HEK293 (cell line): ENCODE data around the gene GNPTAB.

ENCODE experiments used
- CTCF ChIA-PET: fragments of 350-600 bp; formaldehyde crosslinking; extraction: SDS; loops from one replicate; lab custom pipeline; 2021; ENCODE audit warnings: antibody characterized with exemption; lab: Yijun Ruan, JAX
- POLR2A ChIA-PET: fragments of 300-600 bp; formaldehyde crosslinking; extraction: SDS; loops from one replicate; lab custom pipeline; 2020; ENCODE audit warnings: antibody characterized with exemption, inconsistent platforms; lab: Yijun Ruan, JAX
- H3K27ac ChIP-seq: fragments of 200-500 bp; sonication (Bioruptor generic); 2 replicates; pipeline ENCODE4 v1.5.1; 2014; ENCODE audit warnings: low read depth, low read length, control low read depth, inconsistent platforms; ENCODE audit errors: extremely low read depth
- H3K36me3 ChIP-seq, 2 experiments: fragments of 200-500 bp in 1 of 2; sonication (Bioruptor generic) in 1 of 2; 1 replicate in 1 of 2; 2 replicates in 1 of 2; pipeline ENCODE4 v1.5.1; 2014 to 2017; ENCODE audit warnings: inconsistent platforms in 2 of 2, low read length in 2 of 2; ENCODE audit not compliant: control insufficient read depth in 2 of 2, insufficient read depth in 1 of 2
- H3K4me1 ChIP-seq: fragments of 200-500 bp; sonication (Bioruptor generic); 2 replicates; pipeline ENCODE4 v1.5.1; 2014; ENCODE audit warnings: mild to moderate bottlenecking, low read length, inconsistent platforms; ENCODE audit not compliant: control insufficient read depth, insufficient read depth
- H3K4me3 ChIP-seq: 2 replicates; pipeline ENCODE4 v1.5.1; 2011; ENCODE audit warnings: low read depth, mild to moderate bottlenecking, control low read depth, low read length, moderate library complexity
- H3K9me3 ChIP-seq: fragments of 200-500 bp; sonication (Bioruptor generic); 2 replicates; pipeline ENCODE4 v1.5.1; 2014; ENCODE audit warnings: low read depth, low read length, inconsistent platforms; ENCODE audit not compliant: control insufficient read depth, insufficient read depth
- BCL11A ChIP-seq: fragments of 450-650 bp; formaldehyde crosslinking; IDR thresholded peaks from 2 replicates; pipeline ENCODE4 v1.5.1; 2016; ENCODE audit warnings: low read depth, missing biosample characterization, missing genetic modification characterization
- BCL11B ChIP-seq: fragments of 450-650 bp; formaldehyde crosslinking; IDR thresholded peaks from 2 replicates; pipeline ENCODE4 v1.5.1; 2016; ENCODE audit warnings: low read depth, missing biosample characterization, missing genetic modification characterization
- HOXD13 ChIP-seq: sonication (generic); formaldehyde crosslinking; IDR thresholded peaks from 2 replicates; pipeline ENCODE4 v1.8.0; 2022; ENCODE audit warnings: missing genetic modification reagents, borderline replicate concordance
- REPIN1 ChIP-seq: fragments of 450-650 bp; formaldehyde crosslinking; IDR thresholded peaks from 2 replicates; pipeline ENCODE4 v1.5.1; 2017; ENCODE audit warnings: missing biosample characterization, missing genetic modification characterization, low read depth
- SP3 ChIP-seq: fragments of 450-650 bp; formaldehyde crosslinking; IDR thresholded peaks from 2 replicates; pipeline ENCODE4 v1.5.1; 2016; ENCODE audit warnings: missing biosample characterization, missing genetic modification characterization
- ZBTB20 ChIP-seq: fragments of 450-650 bp; formaldehyde crosslinking; IDR thresholded peaks from 2 replicates; pipeline ENCODE4 v1.5.1; 2016; ENCODE audit warnings: missing biosample characterization, missing genetic modification characterization
- ZFP41 ChIP-seq: fragments of 450-650 bp; formaldehyde crosslinking; IDR thresholded peaks from 2 replicates; pipeline ENCODE4 v1.5.1; 2016; ENCODE audit warnings: missing biosample characterization, missing genetic modification characterization, borderline replicate concordance
- ZNF146 ChIP-seq: fragments of 450-650 bp; formaldehyde crosslinking; IDR thresholded peaks from 2 replicates; pipeline ENCODE4 v1.5.1; 2016; ENCODE audit warnings: missing biosample characterization, missing genetic modification characterization
- ZNF211 ChIP-seq: fragments of 450-650 bp; formaldehyde crosslinking; IDR thresholded peaks from 2 replicates; pipeline ENCODE4 v1.5.1; 2016; ENCODE audit warnings: low read depth, missing biosample characterization, missing genetic modification characterization
- ZNF274 ChIP-seq, 2 experiments: fragments of 200-500 bp in 1 of 2; fragments of 450-650 bp in 1 of 2; sonication (Bioruptor generic) in 1 of 2; formaldehyde crosslinking in 1 of 2; IDR thresholded peaks; 2 replicates each; pipeline versions ENCODE4 v1.5.1 to v1.6.1; 2014 to 2016; ENCODE audit warnings: borderline replicate concordance in 1 of 2, inconsistent platforms in 1 of 2, low read length in 1 of 2, missing biosample characterization in 1 of 2, missing genetic modification characterization in 1 of 2
- ZNF335 ChIP-seq: fragments of 450-650 bp; formaldehyde crosslinking; conservative IDR thresholded peaks from 2 replicates; pipeline ENCODE4 v1.5.1; 2016; ENCODE audit warnings: missing biosample characterization, missing genetic modification characterization
- ZNF391 ChIP-seq: fragments of 450-650 bp; formaldehyde crosslinking; IDR thresholded peaks from 2 replicates; pipeline ENCODE4 v1.5.1; 2016; ENCODE audit warnings: low read depth, missing biosample characterization, missing genetic modification characterization, borderline replicate concordance
- ZNF558 ChIP-seq: fragments of 450-650 bp; formaldehyde crosslinking; IDR thresholded peaks from 2 replicates; pipeline ENCODE4 v1.5.1; 2016; ENCODE audit warnings: missing biosample characterization, missing genetic modification characterization
- ZNF768 ChIP-seq: fragments of 450-650 bp; formaldehyde crosslinking; IDR thresholded peaks from 2 replicates; pipeline ENCODE4 v1.5.1; 2018; ENCODE audit warnings: missing biosample characterization, mild to moderate bottlenecking, missing genetic modification characterization
- ZNF777 ChIP-seq: fragments of 450-650 bp; formaldehyde crosslinking; IDR thresholded peaks from 2 replicates; pipeline ENCODE4 v1.5.1; 2017; ENCODE audit warnings: missing biosample characterization, missing genetic modification characterization, borderline replicate concordance
- ZSCAN30 ChIP-seq: fragments of 450-650 bp; IDR thresholded peaks from 2 replicates; pipeline ENCODE4 v1.5.1; 2018; ENCODE audit warnings: missing biosample characterization, mild to moderate bottlenecking, missing genetic modification characterization, moderate library complexity
- ZXDB ChIP-seq: fragments of 450-650 bp; formaldehyde crosslinking; IDR thresholded peaks from 2 replicates; pipeline ENCODE4 v1.5.1; 2016; ENCODE audit warnings: missing biosample characterization, missing genetic modification characterization
- TF ChIP-seq, protein P1 (sequence below): fragments of 450-650 bp; formaldehyde crosslinking; IDR thresholded peaks from 2 replicates; pipeline ENCODE4 v1.5.1; 2016; ENCODE audit warnings: missing biosample characterization, missing genetic modification characterization
- TF ChIP-seq, protein P2 (sequence below): fragments of 450-650 bp; formaldehyde crosslinking; IDR thresholded peaks from 2 replicates; pipeline ENCODE4 v1.5.1; 2017; ENCODE audit warnings: missing biosample characterization, missing genetic modification characterization
- TF ChIP-seq, protein P3 (sequence below): fragments of 450-650 bp; formaldehyde crosslinking; IDR thresholded peaks from 2 replicates; pipeline ENCODE4 v1.5.1; 2016; ENCODE audit warnings: missing biosample characterization, missing genetic modification characterization
- TF ChIP-seq, protein P4 (sequence below): fragments of 450-650 bp; formaldehyde crosslinking; IDR thresholded peaks from 2 replicates; pipeline ENCODE4 v1.5.1; 2017; ENCODE audit warnings: missing biosample characterization, missing genetic modification characterization
- TF ChIP-seq, protein P5 (sequence below): fragments of 450-650 bp; formaldehyde crosslinking; IDR thresholded peaks from 2 replicates; pipeline ENCODE4 v1.5.1; 2016; ENCODE audit warnings: missing biosample characterization, missing genetic modification characterization

Gene GNPTAB

DNA sequence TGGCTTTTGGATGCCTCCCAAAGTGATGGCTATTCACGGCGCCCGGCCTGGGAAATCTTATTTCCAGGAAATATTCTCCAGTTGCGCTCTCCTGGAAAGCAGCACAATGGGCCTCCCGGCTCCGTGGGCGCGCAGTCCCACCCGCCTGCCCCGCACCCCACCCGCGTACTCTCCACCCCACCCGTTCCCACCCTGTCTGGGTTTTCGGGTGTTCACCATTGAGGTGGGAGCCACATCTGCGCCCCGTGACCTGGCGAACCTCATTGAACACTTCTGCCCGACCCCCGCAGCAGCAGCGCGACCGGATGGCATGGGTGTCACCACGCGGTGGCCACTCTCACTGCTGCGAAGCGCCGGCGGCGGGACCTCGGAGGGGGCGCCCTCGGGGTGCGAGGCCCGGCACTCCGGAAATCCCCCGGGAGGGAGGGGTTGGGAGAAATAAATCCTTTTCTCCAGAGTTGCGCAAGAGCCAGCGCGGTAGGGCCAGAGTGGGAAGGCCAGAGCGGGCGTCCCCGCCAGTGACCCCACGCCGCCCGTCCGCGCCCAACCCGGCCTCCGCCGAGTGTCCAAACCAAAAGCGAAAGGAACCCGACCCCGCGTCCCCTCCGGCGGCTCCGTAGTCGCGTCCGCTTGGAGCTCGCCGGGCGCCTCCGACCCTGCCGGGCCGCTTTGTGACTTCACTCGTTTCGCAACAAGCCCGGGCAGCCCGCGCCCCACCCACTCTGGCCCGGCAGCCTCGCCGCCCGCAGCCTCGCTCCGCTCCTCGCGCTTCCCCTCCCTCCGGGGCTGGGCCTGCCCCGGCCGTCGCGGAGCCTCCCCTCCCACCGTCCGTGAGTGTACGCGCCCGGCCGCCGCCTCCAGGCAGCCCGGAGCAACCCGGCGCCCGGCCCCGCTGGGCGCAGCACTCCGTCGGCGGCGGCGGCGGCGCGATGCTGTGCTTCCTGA, 46.4 kb upstream of the GNPTAB start, which contains the start of gene DRAM1 (continued):
- TF ChIP-seq ZNF274 (IDR thresholded peaks at IDR 0.05; ENCODE audit: low read length) (no peak), ZNF274 (tag by site-specific recombination; IDR thresholded peaks at IDR 0.05; ENCODE audit: borderline replicate concordance) (no peak), BCL11A (tag by site-specific recombination) (no peak), HOXD13 (CRISPR knock-in tag) (no peak), ZBTB20 (tag by site-specific recombination) (no peak), ZNF391 (tag by site-specific recombination) (no peak), ZNF777 (tag by site-specific recombination) (no peak), ZFP41 (tag by site-specific recombination) (no peak), ZSCAN30 (peak; percentile 64), BCL11B (no peak), ZNF558 (tag by site-specific recombination) (no peak), ZNF768 (tag by site-specific recombination) (no peak), ZNF211 (no peak), ZXDB (tag by site-specific recombination) (peak; percentile 68), SP3 (peak; percentile 50), REPIN1 (tag by site-specific recombination) (no peak)
- TF ChIP-seq, protein P1, sequence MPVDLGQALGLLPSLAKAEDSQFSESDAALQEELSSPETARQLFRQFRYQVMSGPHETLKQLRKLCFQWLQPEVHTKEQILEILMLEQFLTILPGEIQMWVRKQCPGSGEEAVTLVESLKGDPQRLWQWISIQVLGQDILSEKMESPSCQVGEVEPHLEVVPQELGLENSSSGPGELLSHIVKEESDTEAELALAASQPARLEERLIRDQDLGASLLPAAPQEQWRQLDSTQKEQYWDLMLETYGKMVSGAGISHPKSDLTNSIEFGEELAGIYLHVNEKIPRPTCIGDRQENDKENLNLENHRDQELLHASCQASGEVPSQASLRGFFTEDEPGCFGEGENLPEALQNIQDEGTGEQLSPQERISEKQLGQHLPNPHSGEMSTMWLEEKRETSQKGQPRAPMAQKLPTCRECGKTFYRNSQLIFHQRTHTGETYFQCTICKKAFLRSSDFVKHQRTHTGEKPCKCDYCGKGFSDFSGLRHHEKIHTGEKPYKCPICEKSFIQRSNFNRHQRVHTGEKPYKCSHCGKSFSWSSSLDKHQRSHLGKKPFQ (tag by site-specific recombination) = 0 out of 2 replicates have a peak, but pooled peaks have one; percentile 13
- TF ChIP-seq, protein P2, sequence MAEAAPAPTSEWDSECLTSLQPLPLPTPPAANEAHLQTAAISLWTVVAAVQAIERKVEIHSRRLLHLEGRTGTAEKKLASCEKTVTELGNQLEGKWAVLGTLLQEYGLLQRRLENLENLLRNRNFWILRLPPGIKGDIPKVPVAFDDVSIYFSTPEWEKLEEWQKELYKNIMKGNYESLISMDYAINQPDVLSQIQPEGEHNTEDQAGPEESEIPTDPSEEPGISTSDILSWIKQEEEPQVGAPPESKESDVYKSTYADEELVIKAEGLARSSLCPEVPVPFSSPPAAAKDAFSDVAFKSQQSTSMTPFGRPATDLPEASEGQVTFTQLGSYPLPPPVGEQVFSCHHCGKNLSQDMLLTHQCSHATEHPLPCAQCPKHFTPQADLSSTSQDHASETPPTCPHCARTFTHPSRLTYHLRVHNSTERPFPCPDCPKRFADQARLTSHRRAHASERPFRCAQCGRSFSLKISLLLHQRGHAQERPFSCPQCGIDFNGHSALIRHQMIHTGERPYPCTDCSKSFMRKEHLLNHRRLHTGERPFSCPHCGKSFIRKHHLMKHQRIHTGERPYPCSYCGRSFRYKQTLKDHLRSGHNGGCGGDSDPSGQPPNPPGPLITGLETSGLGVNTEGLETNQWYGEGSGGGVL = peak; percentile 66; the same call in 1 of the 2 replicates
- TF ChIP-seq, protein P3, sequence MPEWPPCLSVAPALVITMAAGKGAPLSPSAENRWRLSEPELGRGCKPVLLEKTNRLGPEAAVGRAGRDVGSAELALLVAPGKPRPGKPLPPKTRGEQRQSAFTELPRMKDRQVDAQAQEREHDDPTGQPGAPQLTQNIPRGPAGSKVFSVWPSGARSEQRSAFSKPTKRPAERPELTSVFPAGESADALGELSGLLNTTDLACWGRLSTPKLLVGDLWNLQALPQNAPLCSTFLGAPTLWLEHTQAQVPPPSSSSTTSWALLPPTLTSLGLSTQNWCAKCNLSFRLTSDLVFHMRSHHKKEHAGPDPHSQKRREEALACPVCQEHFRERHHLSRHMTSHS = no peak
- TF ChIP-seq, protein P4, sequence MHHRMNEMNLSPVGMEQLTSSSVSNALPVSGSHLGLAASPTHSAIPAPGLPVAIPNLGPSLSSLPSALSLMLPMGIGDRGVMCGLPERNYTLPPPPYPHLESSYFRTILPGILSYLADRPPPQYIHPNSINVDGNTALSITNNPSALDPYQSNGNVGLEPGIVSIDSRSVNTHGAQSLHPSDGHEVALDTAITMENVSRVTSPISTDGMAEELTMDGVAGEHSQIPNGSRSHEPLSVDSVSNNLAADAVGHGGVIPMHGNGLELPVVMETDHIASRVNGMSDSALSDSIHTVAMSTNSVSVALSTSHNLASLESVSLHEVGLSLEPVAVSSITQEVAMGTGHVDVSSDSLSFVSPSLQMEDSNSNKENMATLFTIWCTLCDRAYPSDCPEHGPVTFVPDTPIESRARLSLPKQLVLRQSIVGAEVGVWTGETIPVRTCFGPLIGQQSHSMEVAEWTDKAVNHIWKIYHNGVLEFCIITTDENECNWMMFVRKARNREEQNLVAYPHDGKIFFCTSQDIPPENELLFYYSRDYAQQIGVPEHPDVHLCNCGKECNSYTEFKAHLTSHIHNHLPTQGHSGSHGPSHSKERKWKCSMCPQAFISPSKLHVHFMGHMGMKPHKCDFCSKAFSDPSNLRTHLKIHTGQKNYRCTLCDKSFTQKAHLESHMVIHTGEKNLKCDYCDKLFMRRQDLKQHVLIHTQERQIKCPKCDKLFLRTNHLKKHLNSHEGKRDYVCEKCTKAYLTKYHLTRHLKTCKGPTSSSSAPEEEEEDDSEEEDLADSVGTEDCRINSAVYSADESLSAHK = no peak

DNA sequence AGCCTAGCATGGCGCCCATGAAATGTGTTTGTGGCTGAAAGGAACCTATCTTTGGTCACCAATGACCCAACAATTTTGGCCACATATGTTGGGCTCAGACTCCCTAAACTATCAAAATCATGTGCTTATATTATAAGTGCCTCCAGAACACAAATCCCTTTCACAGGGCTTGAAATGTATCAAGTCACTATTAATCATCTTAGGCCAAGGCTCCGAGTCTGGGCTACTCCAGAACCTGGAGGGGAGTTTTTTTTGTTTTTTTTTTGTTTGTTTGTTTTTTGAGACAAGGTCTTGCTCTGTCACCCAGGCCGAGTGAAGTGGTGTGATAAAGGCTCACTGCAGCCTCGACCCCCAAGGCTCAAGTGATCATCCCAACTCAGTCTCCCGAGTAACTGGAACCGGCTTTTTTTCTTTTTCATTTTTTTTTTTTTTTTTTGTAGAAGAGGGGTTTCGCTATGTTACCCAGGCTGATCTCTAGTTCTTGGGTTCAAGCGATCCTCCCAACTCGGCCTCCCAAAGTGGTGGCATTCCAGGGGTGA, 45.6 kb upstream of the GNPTAB start:
- ChIA-PET POLR2A (no interaction called here), CTCF (no interaction called here)
- no peak overlapping the region for H3K27ac ChIP-seq
- no peaks in the 10 kb centered on the region for H3K4me1 ChIP-seq
- no peaks in the 10 kb centered on the region for H3K9me3 ChIP-seq
- H3K4me3 ChIP-seq = no peak overlapping the region; the same call in 1 of the 2 replicates
- H3K36me3 ChIP-seq = no peaks in the 10 kb centered on the region
- TF ChIP-seq ZNF335 (tag by site-specific recombination) = 0 out of 2 replicates have a peak, but pooled peaks have one; percentile 0
- TF ChIP-seq, protein P5, sequence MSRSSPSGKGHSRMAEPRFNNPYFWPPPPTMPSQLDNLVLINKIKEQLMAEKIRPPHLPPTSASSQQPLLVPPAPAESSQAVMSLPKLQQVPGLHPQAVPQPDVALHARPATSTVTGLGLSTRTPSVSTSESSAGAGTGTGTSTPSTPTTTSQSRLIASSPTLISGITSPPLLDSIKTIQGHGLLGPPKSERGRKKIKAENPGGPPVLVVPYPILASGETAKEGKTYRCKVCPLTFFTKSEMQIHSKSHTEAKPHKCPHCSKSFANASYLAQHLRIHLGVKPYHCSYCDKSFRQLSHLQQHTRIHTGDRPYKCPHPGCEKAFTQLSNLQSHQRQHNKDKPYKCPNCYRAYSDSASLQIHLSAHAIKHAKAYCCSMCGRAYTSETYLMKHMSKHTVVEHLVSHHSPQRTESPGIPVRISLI (tag by site-specific recombination) = peak; percentile 94
- no peak for TF ChIP-seq ZNF146
- no peak for TF ChIP-seq ZNF768 (tag by site-specific recombination)
